B cell (primary cell): Measurements from ENCODE around the gene LIN37. TPM values are rescaled to one million over a fixed set of nuclear protein-coding genes. Genes with fewer than 3 reads are reported as not detected.
A peak's percentile ranks its signal among the peaks of the same experiment; 100 is the strongest.

Experiments
- ATAC-seq: fragments of 200-7000 bp; cut with Tn5 transposase; one replicate; pipeline ENCODE4 v1.10.0; 2021; ENCODE audit warnings: low read depth, mild to moderate bottlenecking, moderate number of reproducible peaks, moderate library complexity
- CTCF ChIA-PET: fragments of 350-600 bp; sonication (Branson Sonifier 250); formaldehyde crosslinking; loops from one replicate; lab custom pipeline; 2021; ENCODE audit warnings: antibody characterized with exemption, inconsistent platforms; lab: Charles Lee
- POLR2A ChIA-PET: fragments of 350-600 bp; sonication (Branson Sonifier 250); formaldehyde crosslinking; loops from one replicate; lab custom pipeline; 2021; ENCODE audit warnings: antibody characterized with exemption; lab: Charles Lee
- DNase-seq: peaks from one replicate; pipeline ENCODE4 v3.0.0; 2013
- H2AFZ ChIP-seq: 2 replicates; pipeline ENCODE4 v1.6.1; 2012; ENCODE audit warnings: mild to moderate bottlenecking, low read depth, low read length; ENCODE audit not compliant: insufficient read depth, poor library complexity, severe bottlenecking
- H3K27ac ChIP-seq, 2 donors: 1 replicate in 1 of 2; 2 replicates in 1 of 2; pipeline ENCODE4 v1.5.1; 2012 to 2013; ENCODE audit warnings: low read length in 2 of 2, mild to moderate bottlenecking in 2 of 2, moderate library complexity in 1 of 2
- H3K27me3 ChIP-seq, 4 experiments: fragments of 200-600 bp in 1 of 4; sonication (generic) in 1 of 4; replicated peaks in 1 of 4; 1 replicate in 2 of 4; 2 replicates in 2 of 4; pipeline versions ENCODE4 v1.6.1 to v1.7.0; 2013 to 2016; ENCODE audit warnings: low read length in 3 of 4, mild to moderate bottlenecking in 2 of 4, mixed read lengths in 1 of 4, moderate library complexity in 1 of 4; ENCODE audit not compliant: insufficient read depth in 4 of 4, control insufficient read depth in 3 of 4; ENCODE audit errors: control extremely low read depth in 1 of 4
- H3K36me3 ChIP-seq, 2 experiments: replicated peaks in 1 of 2; 1 replicate in 1 of 2; 2 replicates in 1 of 2; pipeline versions ENCODE4 v1.6.1 to v1.7.1; 2013; ENCODE audit warnings: low read length in 1 of 2; ENCODE audit not compliant: insufficient read depth in 2 of 2, control insufficient read depth in 1 of 2; ENCODE audit errors: control extremely low read depth in 1 of 2, extremely low read depth in 1 of 2
- H3K4me1 ChIP-seq, 2 donors: fragments of 200-600 bp in 1 of 2; sonication (generic) in 1 of 2; 1 replicate in 1 of 2; 2 replicates in 1 of 2; pipeline versions ENCODE4 v1.5.1 to v1.6.1; 2013 to 2017; ENCODE audit warnings: low read length in 2 of 2; ENCODE audit not compliant: control insufficient read depth in 2 of 2, insufficient read depth in 2 of 2
- H3K4me2 ChIP-seq: replicated peaks from 2 replicates; pipeline ENCODE3; 2012; ENCODE audit warnings: mild to moderate bottlenecking, low read depth, low read length; ENCODE audit not compliant: poor library complexity, severe bottlenecking
- H3K4me3 ChIP-seq, 5 experiments: fragments of 200-600 bp in 1 of 5; sonication (generic) in 1 of 5; 1 replicate in 3 of 5; 2 replicates in 2 of 5; pipeline versions ENCODE4 v1.5.1 to v1.7.0; 2011 to 2016; ENCODE audit warnings: low read length in 4 of 5, mild to moderate bottlenecking in 4 of 5, low read depth in 2 of 5, control low read depth in 1 of 5, moderate library complexity in 1 of 5; ENCODE audit not compliant: insufficient read depth in 1 of 5; ENCODE audit errors: control extremely low read depth in 1 of 5, extremely low read depth in 1 of 5
- H3K79me2 ChIP-seq: fragments of 200-600 bp; sonication (generic); one replicate; pipeline ENCODE4 v1.6.0; 2016; ENCODE audit warnings: low read length; ENCODE audit not compliant: control insufficient read depth, insufficient read depth
- H3K9ac ChIP-seq: fragments of 200-600 bp; sonication (generic); 2 replicates; pipeline ENCODE4 v1.6.1; 2017; ENCODE audit warnings: mild to moderate bottlenecking, low read length, moderate library complexity
- H3K9me3 ChIP-seq, 3 donors: one replicate each; pipeline versions ENCODE4 v1.6.1 to v1.7.1; 2013; ENCODE audit warnings: low read length in 2 of 3; ENCODE audit not compliant: control insufficient read depth in 2 of 3, insufficient read depth in 1 of 3; ENCODE audit errors: control extremely low read depth in 1 of 3
- H4K20me1 ChIP-seq: 2 replicates; pipeline ENCODE4 v1.6.0; 2012; ENCODE audit warnings: mild to moderate bottlenecking, low read length; ENCODE audit not compliant: insufficient read depth, control insufficient read depth, poor library complexity, severe bottlenecking
- H3K27ac Mint-ChIP-seq: one replicate; pipeline ENCODE4 v1.8.0; 2021; ENCODE audit warnings: mixed read lengths
- H3K27me3 Mint-ChIP-seq: one replicate; pipeline ENCODE4 v1.8.0; 2021; ENCODE audit warnings: mixed read lengths
- H3K4me1 Mint-ChIP-seq: one replicate; pipeline ENCODE4 v1.8.0; 2021; ENCODE audit warnings: mixed read lengths
- H3K4me3 Mint-ChIP-seq: one replicate; pipeline ENCODE4 v1.8.0; 2021; ENCODE audit warnings: mixed read lengths
- H3K9me3 Mint-ChIP-seq: one replicate; pipeline ENCODE4 v1.8.0; 2022; ENCODE audit warnings: mixed read lengths; ENCODE audit not compliant: insufficient read depth
- CTCF ChIP-seq: fragments of 200-600 bp; IDR thresholded peaks from one replicate; pipeline ENCODE4 v1.8.0; 2022; ENCODE audit warnings: antibody characterized with exemption, mild to moderate bottlenecking
- EZH2 ChIP-seq: IDR thresholded peaks from 2 replicates; pipeline ENCODE4 v1.6.1; 2012; ENCODE audit warnings: borderline replicate concordance, low read depth, mild to moderate bottlenecking, moderate library complexity, low read length; ENCODE audit not compliant: insufficient read depth, poor library complexity, severe bottlenecking
- WGBS: methylation state at CpG from one replicate; pipeline ENCODE4 v1.1.5; 2013; ENCODE audit warnings: missing lambda C conversion rate; ENCODE audit not compliant: insufficient coverage; 5-methylcytosine and 5-hydroxymethylcytosine counted together
- intact Hi-C: fragments of 100-400 bp; cut with micrococcal nuclease; formaldehyde crosslinking; loops from one replicate; pipeline ENCODE4 v1.10.0; 2022
- polyA plus RNA-seq: library from polyadenylated mRNA; depleted of rRNA; stranded (reverse); fragments of >200 nt; gene quantifications from 2 replicates; pipeline ENCODE4 v1.2.3, GENCODE V29; 2012
- total RNA-seq, 2 donors: library from RNA; stranded (reverse); fragments of 120-200 nt in 1 of 2; gene quantifications; 1 replicate in 1 of 2; 2 replicates in 1 of 2; pipeline versions ENCODE4 v1.2.3 to v1.2.4, GENCODE V29; 2013 to 2022

The LIN37 gene
- total and polyA plus RNA-seq, 2 donors (not counting 1 experiment from before 2014, with no cell fraction given), result 22.3 to 64.1 TPM

- 89% methylated on average over 17 of the region's 19 CpGs for WGBS
- POLR2A ChIA-PET, result interaction anchor here (0.6 to 2.3 kb wide), 4 partner anchors 13 to 96 kb away, joined by 3 to 9 read pairs (median 6); partner anchors contain the start of genes COX6B1 and HSPB6
- peaks cover 0 to 9% of the 10 kb centered on the region in 2 experiments for H3K36me3 ChIP-seq
- H4K20me1 ChIP-seq, result peaks cover 15% of the 10 kb centered on the region
- TF ChIP-seq EZH2, result no peak
- TF ChIP-seq CTCF, result no peak
- peaks cover 64% of the 10 kb centered on the region for H3K79me2 ChIP-seq
- H2AFZ ChIP-seq, result no peak overlapping the region
- Mint-ChIP-seq H3K9me3 (no peaks in the 10 kb centered on the region), H3K27ac (peak overlapping the region; percentile 98), H3K4me3 (peak overlapping the region; percentile 94), H3K4me1 (peaks cover 62% of the 10 kb centered on the region), H3K27me3 (no peaks in the 10 kb centered on the region)
- H3K9me3 ChIP-seq, result no peaks in the 10 kb centered on the region
- intact Hi-C loops, result loop anchor here (2.0 to 10.0 kb wide), 3 partner anchors 31 to 471 kb away; partner anchors contain the start of genes ARHGAP33, HCST, ZNF146 and ZNF565
- ATAC-seq (no peak), DNase-seq (no peak)
- no peaks in the 10 kb centered on the region for H3K27me3 ChIP-seq
- peak overlapping the region; percentile 87 for H3K4me2 ChIP-seq
- peak overlapping the region; percentile 93 for H3K9ac ChIP-seq
- peaks cover 39 to 68% of the 10 kb centered on the region in 2 donors for H3K4me1 ChIP-seq
- H3K27ac ChIP-seq, result peak overlapping the region; percentile 98
- peak overlapping the region; percentile 66 to 93 (median 91) for H3K4me3 ChIP-seq
- CTCF ChIA-PET, result interaction anchor here (0.7 to 1.6 kb wide), 4 partner anchors 25 to 51 kb away, joined by 3 to 6 read pairs (median 3); no protein-coding TSS in a partner anchor
Observed at GRCh38 chr19:35743640-35744429, 4.5 kb upstream of the LIN37 start.
